ENCODE data around the gene LYRM4.

Gene LYRM4

DNA sequence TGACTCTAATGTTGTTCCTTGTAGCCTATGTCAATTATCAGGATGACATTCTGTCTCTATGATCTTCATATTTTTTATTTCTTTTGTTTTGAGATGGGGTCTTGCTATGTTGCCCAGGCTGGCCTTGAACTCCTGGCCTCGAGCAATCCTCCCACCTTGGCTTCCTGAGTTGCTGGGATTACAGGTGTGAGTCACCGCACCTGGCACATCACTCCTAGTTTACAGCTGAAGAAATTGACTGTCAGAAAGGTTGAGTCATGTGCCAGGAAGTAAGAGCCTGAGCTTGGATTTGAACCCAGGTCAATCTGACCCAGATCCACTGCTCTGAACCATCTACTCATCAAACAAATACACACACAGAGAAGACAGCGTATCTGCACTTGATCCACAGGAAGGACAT is 161.2 kb downstream of the LYRM4 start:
- DNase-seq (ENCODE audit: low read depth, low spot score): no peak

DNA sequence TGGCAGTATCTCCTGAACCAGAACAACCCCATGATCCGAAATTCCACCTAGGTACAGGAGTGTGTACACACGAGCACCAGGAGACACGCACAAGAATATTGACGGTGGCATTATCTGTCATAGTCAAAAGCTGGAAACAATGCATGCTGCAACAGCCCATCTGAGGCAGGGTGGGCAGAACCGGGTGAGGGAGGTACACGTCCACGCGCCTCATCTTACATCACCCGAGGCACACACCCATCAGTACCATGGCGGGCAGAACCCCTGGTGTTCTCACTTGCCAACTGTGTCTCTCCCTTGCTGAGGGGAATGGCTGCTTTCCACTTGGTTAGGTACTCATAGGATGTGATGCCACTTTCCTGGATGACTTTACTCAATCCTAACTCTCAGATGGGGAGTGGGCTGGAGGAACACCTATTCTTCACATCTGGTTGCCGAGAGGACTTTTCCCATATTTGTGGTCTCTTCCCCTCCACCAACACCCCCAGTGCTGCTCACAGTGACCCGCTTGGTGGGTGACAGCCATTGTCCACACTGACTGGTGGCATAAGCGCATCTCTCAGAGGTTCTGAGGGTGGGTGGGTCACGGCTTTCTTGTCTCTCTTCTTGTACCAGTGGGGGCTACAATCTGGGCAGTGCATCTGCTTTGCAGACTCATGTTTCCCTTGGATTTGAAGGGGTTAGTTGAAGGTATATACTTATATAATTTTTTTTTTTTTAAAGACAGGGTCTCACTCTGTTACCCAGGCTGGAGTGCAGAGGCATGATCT is 162.1 kb downstream of the LYRM4 start:
- no peak for DNase-seq (ENCODE audit: low read depth, low spot score)

DNA sequence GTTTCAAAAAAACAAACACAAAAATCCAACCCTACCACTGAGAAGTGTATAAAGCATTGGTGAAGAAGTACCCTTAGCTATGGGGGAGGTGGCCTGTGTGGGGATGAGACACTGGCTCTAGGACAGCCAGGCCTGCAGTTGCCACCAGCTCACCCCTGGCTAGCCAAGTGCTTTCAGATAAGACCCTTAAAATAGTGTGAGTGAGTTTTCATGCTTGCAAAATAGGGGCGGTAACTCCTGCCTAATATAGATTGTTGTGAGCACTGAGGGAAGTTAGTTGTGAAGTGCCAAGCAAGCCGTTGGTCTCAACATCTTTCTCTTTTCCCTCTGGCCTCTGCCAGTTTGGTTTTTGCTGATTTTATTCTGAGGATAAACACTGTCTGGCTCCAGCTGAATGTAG is 164.3 kb downstream of the LYRM4 start:
- no peak for DNase-seq (ENCODE audit: low read depth, low spot score)

DNA sequence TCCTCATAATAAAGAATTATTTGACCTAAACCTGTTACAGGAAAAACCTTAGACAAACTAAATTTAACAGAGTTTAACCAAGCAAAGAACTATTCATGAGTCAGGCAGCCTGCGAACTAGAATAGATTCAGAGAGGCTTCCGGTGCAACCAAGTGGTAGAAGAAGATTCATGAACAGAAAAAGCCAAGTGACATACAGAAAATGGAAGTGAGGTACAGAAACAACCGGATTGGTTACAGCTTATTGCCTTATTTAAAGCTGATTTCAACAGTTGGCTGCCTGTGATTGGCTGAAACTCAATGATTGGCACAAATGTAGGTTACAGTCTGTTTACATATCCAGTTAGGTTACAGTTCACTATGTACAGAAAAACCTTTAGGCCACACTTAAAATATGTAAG is 165.5 kb downstream of the LYRM4 start:
- peak; percentile 21 for DNase-seq (ENCODE audit: low read depth, low spot score)

DNA sequence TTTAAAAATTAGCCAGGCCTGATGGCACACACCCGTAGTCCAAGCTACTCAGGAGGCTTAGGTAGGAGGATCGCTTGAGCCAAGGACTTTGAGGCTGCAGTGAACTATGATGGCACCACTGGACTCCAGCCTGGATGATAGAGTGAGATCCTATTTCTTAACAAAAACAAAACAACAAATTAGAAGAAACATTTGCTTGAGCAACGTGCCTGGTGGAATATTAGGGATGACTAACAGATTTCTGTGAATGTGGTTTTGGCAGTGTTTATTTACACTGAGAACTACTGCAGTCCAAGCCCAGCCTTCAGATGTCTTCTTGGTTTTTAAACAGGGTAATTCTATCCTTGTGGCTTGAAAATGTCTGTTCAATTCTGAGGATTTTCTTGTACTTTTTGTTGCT is 166.4 kb downstream of the LYRM4 start:
- DNase-seq (ENCODE audit: low read depth, low spot score): peak; percentile 82

DNA sequence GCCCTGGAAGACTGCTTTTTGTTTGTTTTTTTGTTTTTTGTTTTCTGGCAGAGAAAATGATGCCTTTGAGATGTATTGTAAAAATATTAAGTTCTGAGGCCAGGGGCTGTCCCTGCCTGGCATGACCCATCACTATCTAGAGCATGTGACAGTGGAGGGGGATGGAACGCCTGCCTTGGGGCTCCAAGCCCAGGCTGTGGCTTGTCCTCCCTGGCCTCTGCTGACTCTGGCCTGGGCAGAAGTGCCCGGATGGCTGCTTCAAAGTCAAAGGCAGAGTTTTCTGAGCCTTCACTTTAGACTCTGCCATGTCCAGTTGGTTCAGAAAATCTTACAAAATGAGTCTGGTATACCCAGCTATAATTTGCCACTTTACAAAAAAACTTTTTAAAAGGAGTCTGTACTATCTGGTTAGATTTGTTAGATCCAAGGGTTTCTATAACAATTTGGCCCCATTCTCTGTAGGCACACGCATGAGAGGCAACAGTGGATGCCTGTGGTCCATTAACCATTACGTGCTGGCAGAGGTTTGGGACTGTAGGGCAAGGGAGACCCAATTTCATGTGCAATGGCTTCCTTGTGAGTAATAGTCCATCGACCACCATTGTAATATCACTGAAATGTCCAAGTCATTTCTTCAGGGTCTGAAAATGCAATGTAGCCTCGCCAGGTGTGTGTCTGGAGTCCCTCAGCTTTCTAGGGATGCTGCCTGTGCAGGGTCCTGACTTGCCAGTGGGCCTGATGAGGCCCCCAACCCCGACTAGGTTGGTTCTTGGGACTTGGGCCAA is 167.3 kb downstream of the LYRM4 start:
- peak; percentile 17 for DNase-seq (ENCODE audit: low read depth, low spot score)

DNA sequence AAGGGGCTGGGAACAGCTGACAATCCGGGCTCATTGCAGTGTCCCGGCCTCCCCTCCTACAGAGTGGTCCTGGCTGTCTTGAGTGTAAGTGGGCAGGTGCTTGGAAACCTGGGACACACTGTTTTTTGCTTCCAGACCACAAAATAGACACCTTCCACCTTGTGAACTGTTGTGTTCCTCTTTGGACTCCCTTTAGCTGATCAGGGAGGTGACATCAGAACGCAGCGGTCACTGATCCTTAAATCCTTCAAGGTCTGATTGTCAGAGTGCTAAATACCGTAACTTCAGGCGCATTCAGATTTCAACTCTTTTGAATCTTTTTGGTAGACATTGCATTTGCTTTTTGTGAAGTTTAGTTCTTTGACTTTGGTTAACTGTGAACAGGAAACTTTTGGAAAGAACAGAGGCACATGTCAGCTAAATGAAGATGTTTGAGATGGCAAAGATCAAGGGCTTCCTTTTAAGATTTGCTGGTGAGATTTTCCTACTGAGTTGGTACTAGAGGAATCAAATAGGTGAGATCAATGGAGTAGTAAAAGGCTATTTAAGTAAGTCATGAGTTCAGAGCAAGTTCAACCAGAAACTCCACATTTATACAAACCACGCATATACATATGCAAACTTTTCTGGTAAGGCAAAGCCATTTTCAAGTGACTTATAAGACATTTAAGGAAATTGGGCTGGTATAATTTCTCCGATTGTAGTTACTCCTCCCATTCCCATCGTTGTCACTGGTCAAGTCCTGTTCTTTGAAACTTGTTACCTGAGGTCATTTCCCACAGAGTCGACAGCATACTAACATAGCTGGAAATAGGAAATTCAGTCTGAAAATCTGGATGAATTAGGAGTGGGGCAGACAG is 169.3 kb downstream of the LYRM4 start:
- no peak for DNase-seq (ENCODE audit: low read depth, low spot score)

DNA sequence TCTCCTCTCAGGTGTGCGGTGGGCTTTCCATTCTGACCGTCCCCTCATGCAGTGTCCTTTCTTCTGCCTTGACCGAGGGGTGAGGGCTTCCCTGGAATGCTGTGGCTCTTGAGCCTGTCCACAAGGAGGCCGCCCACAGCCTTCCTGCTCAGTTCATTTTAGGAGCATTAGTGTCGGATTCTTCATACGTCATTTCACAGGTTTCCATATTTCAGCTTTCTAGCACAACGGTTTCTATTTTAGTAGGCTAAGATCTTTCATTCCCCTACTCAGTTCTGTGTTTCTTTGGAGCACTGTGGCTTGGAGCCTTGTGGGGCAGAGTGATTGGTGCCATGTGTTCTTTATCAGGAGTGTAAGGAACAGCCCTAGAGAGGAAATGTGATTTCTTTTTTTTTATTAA is 170.1 kb downstream of the LYRM4 start:
- no peak for DNase-seq (ENCODE audit: low read depth, low spot score)

DNA sequence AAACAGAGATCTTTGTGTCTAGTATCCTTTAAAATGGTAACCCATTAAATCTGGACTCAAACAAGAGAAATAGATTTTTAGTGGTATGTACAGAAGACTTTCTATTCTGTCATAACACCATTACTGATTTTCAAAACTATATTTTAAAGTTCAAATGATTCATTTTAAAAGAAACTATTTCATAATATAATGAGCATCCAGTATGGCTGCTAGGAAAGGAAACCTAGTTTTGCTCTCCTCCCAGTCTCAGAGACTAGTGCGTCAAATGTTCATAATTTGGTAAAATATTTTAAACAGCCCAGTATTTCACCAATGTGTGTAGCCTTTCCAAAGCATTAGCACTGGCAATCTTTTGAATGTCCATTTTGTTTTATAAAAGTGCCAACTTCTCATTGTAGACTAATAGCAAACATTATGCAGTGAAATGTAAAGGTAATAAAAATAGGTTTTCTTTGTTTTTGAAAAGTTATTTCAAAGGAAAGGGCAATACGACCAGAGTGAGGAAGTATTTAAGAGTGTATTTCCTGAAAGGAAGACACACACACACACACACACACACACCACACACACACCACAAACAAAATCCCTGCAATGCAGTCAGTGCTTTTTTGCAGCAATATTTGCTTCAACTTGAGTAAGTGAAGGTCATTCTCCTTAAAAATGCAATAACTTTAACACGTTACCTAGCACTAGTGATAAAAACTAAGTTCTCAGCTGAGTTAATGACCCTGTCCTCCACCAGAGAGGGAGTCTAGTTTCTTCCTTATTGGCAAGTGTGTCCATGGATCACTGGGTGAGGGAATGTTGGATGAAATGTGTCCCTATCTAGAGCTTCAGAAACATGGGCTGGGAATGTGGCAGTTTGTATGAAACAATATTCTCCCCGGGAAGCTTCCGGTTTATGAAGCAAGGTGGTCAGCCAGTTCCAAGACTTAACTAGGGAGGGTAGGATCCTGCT is 171.0 kb downstream of the LYRM4 start:
- no peak for DNase-seq (ENCODE audit: low read depth, low spot score)

DNA sequence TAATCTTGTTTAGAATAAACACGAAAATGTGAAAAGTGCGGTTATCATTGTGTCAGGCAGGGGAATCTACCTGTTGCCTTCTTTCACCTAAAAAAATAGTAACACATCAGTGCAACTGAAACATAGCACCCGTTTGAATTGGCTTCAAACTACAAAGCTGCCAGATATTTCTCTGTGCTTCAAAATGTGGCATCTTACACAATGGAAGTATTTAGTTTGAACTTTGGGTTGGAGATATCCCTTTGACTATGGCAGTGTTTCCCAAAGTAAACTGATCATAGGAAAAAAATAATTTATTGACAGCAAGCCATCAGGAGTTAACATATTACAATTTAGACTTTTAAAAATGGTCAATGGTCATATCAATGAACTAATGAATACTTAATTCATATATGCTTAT is 172.0 kb downstream of the LYRM4 start:
- no peak for DNase-seq (ENCODE audit: low read depth, low spot score)

DNA sequence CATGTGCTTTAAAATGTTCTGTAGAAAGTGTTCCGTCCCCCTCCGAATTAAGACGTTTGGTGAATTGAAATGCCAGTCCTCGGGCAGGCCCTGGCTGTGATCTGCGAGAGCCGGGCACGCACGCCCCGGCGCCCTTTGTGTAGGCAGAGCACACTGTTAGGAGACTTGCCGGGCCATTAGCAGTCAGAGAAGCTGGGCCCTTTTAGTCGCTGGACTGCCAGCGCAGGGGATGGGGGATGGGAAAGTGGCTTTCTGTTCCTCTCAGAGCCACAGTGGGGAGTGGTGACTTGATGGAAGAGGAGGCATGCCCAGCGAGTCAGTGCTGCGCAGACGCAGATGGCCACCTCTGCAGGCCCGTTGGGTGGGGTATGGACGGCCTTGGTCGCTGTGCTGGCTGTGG is 173.4 kb downstream of the LYRM4 start:
- DNase-seq (ENCODE audit: low read depth, low spot score): no peak

DNA sequence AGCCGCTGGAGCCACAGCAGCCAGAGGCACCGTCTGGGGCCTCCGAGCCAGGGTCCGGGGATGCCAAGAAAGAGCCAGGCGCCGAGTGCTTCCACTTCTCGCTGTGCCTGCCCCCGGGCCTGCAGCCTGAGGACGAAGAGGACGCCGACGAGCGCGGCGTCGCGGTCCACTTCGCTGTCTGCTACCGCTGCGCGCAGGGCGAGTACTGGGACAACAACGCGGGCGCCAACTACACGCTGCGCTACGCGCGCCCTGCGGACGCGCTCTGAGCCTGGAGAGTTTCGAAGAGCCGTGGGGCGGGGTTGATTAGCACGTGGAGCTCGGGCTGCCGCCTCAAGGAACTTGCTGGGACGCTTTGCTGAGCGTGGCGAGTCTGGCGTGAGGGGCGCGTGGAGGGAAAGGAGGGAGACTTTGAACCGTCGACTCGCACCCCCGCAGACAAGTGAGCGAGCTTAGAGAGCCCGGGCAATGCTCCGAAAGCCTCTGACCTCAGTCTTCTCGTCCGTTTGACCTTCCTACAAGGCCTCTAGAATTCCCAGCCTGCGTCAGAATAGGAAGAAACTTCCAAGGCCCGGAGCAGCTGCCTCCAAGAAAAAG is 174.4 kb downstream of the LYRM4 start:
- no peak for DNase-seq (ENCODE audit: low read depth, low spot score)

DNA sequence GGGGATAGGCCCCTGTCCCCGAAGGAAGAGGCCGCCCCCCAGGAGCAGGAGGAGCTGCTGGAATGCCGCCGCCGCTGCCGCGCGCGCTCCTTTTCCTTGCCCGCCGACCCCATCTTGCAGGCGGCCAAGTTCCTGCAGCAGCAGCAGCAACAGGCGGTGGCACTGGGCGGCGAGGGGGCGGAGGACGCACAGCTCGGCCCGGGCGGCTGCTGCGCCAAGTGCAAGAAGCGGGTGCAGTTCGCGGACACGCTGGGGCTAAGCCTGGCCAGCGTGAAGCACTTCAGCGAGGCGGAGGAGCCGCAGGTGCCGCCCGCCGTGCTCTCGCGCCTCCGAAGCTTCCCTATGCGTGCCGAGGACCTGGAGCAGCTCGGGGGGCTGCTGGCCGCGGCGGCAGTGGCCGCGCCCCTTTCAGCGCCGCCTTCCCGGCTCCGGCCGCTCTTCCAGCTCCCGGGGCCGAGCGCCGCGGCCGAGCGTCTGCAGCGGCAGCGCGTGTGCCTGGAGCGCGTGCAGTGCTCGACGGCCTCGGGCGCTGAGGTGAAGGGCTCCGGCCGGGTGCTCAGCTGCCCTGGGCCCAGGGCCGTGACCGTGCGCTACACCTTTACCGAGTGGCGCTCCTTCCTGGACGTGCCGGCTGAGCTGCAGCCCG is 175.0 kb downstream of the LYRM4 start:
- peak; percentile 74 for DNase-seq (ENCODE audit: low read depth, low spot score)

DNA sequence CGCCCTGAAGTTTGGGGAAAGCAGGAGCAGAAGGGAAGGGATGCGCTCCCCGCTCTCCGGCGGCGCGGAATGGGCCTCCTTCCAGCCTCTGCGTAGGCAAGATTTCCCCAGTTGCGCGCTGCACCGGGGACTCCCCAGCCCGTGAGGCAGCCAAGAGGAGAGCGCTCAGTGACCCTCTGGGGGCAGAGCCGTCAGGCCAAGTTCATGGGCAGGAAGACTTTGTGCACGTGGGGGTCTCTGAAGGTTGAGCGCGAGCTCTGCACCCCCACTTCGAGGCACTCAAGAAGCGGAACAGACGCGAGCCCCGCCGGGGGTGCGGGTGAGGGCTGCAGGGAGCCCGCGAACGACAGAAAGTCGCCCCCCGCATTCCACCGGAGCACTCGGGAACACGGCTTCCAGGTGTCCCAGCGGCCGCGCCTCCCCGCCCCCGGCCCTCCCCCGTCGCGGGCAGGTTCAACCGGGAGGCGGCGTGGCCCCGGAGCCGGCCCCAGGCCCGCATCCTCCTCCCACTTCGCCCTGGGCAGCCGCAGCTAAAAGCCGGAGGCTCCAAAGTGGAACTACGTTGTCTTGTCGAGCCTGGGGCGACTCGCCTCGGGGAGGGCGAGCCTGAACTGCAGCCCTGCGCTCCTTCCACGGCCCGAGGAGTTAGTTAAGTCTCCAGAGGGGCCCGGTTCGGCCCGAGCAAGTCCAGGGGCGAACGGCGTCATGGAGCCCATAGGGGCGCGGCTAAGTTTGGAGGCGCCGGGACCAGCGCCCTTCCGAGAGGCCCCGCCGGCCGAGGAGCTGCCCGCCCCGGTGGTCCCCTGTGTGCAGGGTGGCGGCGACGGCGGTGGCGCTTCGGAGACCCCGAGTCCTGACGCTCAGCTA is 175.7 kb downstream of the LYRM4 start, which contains the start of gene PPP1R3G:
TSS of gene PPP1R3G (plus strand) at position 561 of the 867 bp plus-strand sequence. CDS start at position 706, 145 bp downstream.
- peak; percentile 76 for DNase-seq (ENCODE audit: low read depth, low spot score)

DNA sequence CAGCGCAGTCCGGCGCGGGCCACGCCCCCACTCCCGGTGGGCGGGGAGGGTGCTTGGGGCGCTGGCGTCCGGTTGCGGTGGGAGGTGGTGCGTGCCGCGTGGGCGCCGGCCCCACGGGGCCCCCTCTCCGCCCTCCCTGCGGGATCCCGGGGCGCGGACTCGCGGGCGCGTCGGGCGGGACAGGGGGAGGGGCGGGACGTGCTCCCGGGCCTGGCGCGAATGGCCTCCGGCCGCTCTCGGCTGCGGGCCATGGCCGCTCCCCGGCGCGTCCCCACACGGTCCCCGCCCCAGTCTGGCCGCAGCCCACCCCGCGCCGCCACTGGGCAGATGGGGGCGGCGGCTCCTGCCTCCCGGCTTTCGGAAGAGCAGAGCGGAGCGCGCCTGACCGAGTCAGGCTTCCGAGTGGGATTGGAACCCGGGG is 176.4 kb downstream of the LYRM4 start:
- no peak for DNase-seq (ENCODE audit: low read depth, low spot score)

DNA sequence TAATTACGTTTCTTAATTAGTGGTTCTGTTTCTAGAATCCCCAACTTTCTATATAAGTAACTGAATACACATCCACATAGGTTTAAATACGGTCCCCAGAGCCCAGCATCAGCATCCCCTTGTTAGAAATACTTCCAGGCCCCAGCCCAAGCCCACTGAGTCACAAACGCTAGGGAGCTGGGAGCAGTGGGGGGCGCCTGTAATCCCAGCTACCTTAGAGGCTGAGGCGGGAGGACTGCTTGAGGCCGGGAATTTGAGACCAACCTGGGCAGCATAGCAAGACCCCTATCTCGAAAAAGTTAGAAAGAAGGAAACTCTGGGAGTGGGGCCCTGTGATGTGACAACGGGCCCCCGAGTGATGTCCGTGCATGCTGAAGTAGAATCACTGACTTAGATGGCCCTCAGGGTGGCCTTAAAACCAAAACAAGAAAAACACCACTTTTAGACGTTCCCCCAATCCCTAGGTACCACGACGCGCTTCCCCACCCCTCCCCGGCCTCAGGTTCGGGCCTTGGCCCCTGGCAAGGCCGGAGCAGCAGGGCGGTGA is 176.9 kb downstream of the LYRM4 start:
- DNase-seq (ENCODE audit: low read depth, low spot score): no peak

DNA sequence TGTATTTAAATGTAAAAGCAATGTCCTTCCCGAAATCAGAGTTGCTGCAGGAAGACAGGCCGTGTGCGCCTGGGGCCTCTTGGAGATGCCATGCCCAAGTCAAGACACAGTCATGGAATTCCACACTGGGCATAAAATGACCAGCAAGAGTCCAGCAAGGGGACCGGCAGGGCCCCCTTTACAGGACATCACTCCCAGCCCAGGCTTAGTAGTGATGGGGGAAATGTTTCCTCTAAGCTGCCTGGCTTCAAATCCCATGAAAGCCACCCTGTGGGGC is 177.5 kb downstream of the LYRM4 start:
- DNase-seq (ENCODE audit: low read depth, low spot score): no peak

DNA sequence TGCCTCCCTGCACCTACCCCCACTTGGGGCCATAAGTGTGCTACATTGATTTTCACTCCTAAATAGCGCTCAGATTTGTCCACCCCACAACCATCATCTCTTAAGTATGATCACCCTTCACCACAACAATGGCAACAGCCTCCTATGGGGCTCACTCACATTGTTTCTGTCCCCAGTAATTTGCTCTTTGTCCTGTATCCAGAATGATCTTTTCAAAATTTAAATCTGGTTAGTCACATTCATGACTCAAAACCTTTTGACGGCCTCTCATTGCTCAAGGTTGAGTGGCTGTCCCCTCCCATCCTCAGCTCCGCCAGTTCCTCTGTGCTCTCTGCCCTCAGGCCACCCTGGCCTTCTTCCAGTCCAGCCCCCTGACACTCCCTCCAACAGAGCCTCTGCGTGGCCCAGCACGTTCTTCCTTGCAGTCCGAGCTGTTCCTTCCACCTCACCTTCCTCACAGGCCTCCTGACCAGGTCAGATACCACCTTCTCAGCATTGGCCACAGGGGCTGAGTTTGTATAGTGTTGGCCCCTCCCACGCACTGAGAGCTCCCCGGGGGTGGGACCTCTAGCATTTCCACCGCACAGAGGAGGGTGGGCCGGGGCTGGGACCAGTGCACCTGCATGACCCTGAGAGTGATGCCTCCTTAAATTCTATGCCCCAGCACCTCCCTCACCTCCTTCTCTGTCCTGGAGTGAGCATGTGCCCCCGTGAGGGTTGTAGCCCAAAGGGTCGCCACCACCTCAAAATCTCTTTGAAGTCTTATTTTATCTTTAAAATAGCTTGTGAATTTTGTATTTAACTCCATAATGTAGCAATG is 178.1 kb downstream of the LYRM4 start:
- DNase-seq (ENCODE audit: low read depth, low spot score): peak; percentile 62
